B cell (primary cell): ENCODE measurements around the gene DNAH3. TPM values are rescaled to one million over a fixed set of nuclear protein-coding genes. Genes with fewer than 3 reads are reported as not detected.

Experiments used
- ATAC-seq: fragments of 200-7000 bp; cut with Tn5 transposase; one replicate; pipeline ENCODE4 v1.10.0; 2021; ENCODE audit warnings: low read depth, mild to moderate bottlenecking, moderate number of reproducible peaks, moderate library complexity
- CTCF ChIA-PET: fragments of 350-600 bp; sonication (Branson Sonifier 250); formaldehyde crosslinking; loops from one replicate; lab custom pipeline; 2021; ENCODE audit warnings: antibody characterized with exemption, inconsistent platforms; lab: Charles Lee
- POLR2A ChIA-PET: fragments of 350-600 bp; sonication (Branson Sonifier 250); formaldehyde crosslinking; loops from one replicate; lab custom pipeline; 2021; ENCODE audit warnings: antibody characterized with exemption; lab: Charles Lee
- DNase-seq: peaks from one replicate; pipeline ENCODE4 v3.0.0; 2013
- H2AFZ ChIP-seq: 2 replicates; pipeline ENCODE4 v1.6.1; 2012; ENCODE audit warnings: mild to moderate bottlenecking, low read depth, low read length; ENCODE audit not compliant: insufficient read depth, poor library complexity, severe bottlenecking
- H3K27ac ChIP-seq, 2 donors: 1 replicate in 1 of 2; 2 replicates in 1 of 2; pipeline ENCODE4 v1.5.1; 2012 to 2013; ENCODE audit warnings: low read length in 2 of 2, mild to moderate bottlenecking in 2 of 2, moderate library complexity in 1 of 2
- H3K27me3 ChIP-seq, 4 experiments: fragments of 200-600 bp in 1 of 4; sonication (generic) in 1 of 4; replicated peaks in 1 of 4; 1 replicate in 2 of 4; 2 replicates in 2 of 4; pipeline versions ENCODE4 v1.6.1 to v1.7.0; 2013 to 2016; ENCODE audit warnings: low read length in 3 of 4, mild to moderate bottlenecking in 2 of 4, mixed read lengths in 1 of 4, moderate library complexity in 1 of 4; ENCODE audit not compliant: insufficient read depth in 4 of 4, control insufficient read depth in 3 of 4; ENCODE audit errors: control extremely low read depth in 1 of 4
- H3K36me3 ChIP-seq, 2 experiments: replicated peaks in 1 of 2; 1 replicate in 1 of 2; 2 replicates in 1 of 2; pipeline versions ENCODE4 v1.6.1 to v1.7.1; 2013; ENCODE audit warnings: low read length in 1 of 2; ENCODE audit not compliant: insufficient read depth in 2 of 2, control insufficient read depth in 1 of 2; ENCODE audit errors: control extremely low read depth in 1 of 2, extremely low read depth in 1 of 2
- H3K4me1 ChIP-seq, 2 donors: fragments of 200-600 bp in 1 of 2; sonication (generic) in 1 of 2; 1 replicate in 1 of 2; 2 replicates in 1 of 2; pipeline versions ENCODE4 v1.5.1 to v1.6.1; 2013 to 2017; ENCODE audit warnings: low read length in 2 of 2; ENCODE audit not compliant: control insufficient read depth in 2 of 2, insufficient read depth in 2 of 2
- H3K4me2 ChIP-seq: replicated peaks from 2 replicates; pipeline ENCODE3; 2012; ENCODE audit warnings: mild to moderate bottlenecking, low read depth, low read length; ENCODE audit not compliant: poor library complexity, severe bottlenecking
- H3K4me3 ChIP-seq, 5 experiments: fragments of 200-600 bp in 1 of 5; sonication (generic) in 1 of 5; 1 replicate in 3 of 5; 2 replicates in 2 of 5; pipeline versions ENCODE4 v1.5.1 to v1.7.0; 2011 to 2016; ENCODE audit warnings: low read length in 4 of 5, mild to moderate bottlenecking in 4 of 5, low read depth in 2 of 5, control low read depth in 1 of 5, moderate library complexity in 1 of 5; ENCODE audit not compliant: insufficient read depth in 1 of 5; ENCODE audit errors: control extremely low read depth in 1 of 5, extremely low read depth in 1 of 5
- H3K79me2 ChIP-seq: fragments of 200-600 bp; sonication (generic); one replicate; pipeline ENCODE4 v1.6.0; 2016; ENCODE audit warnings: low read length; ENCODE audit not compliant: control insufficient read depth, insufficient read depth
- H3K9ac ChIP-seq: fragments of 200-600 bp; sonication (generic); 2 replicates; pipeline ENCODE4 v1.6.1; 2017; ENCODE audit warnings: mild to moderate bottlenecking, low read length, moderate library complexity
- H3K9me3 ChIP-seq, 3 donors: one replicate each; pipeline versions ENCODE4 v1.6.1 to v1.7.1; 2013; ENCODE audit warnings: low read length in 2 of 3; ENCODE audit not compliant: control insufficient read depth in 2 of 3, insufficient read depth in 1 of 3; ENCODE audit errors: control extremely low read depth in 1 of 3
- H4K20me1 ChIP-seq: 2 replicates; pipeline ENCODE4 v1.6.0; 2012; ENCODE audit warnings: mild to moderate bottlenecking, low read length; ENCODE audit not compliant: insufficient read depth, control insufficient read depth, poor library complexity, severe bottlenecking
- H3K27ac Mint-ChIP-seq: one replicate; pipeline ENCODE4 v1.8.0; 2021; ENCODE audit warnings: mixed read lengths
- H3K27me3 Mint-ChIP-seq: one replicate; pipeline ENCODE4 v1.8.0; 2021; ENCODE audit warnings: mixed read lengths
- H3K4me1 Mint-ChIP-seq: one replicate; pipeline ENCODE4 v1.8.0; 2021; ENCODE audit warnings: mixed read lengths
- H3K4me3 Mint-ChIP-seq: one replicate; pipeline ENCODE4 v1.8.0; 2021; ENCODE audit warnings: mixed read lengths
- H3K9me3 Mint-ChIP-seq: one replicate; pipeline ENCODE4 v1.8.0; 2022; ENCODE audit warnings: mixed read lengths; ENCODE audit not compliant: insufficient read depth
- CTCF ChIP-seq: fragments of 200-600 bp; IDR thresholded peaks from one replicate; pipeline ENCODE4 v1.8.0; 2022; ENCODE audit warnings: antibody characterized with exemption, mild to moderate bottlenecking
- EZH2 ChIP-seq: IDR thresholded peaks from 2 replicates; pipeline ENCODE4 v1.6.1; 2012; ENCODE audit warnings: borderline replicate concordance, low read depth, mild to moderate bottlenecking, moderate library complexity, low read length; ENCODE audit not compliant: insufficient read depth, poor library complexity, severe bottlenecking
- WGBS: methylation state at CpG from one replicate; pipeline ENCODE4 v1.1.5; 2013; ENCODE audit warnings: missing lambda C conversion rate; ENCODE audit not compliant: insufficient coverage; 5-methylcytosine and 5-hydroxymethylcytosine counted together
- intact Hi-C: fragments of 100-400 bp; cut with micrococcal nuclease; formaldehyde crosslinking; loops from one replicate; pipeline ENCODE4 v1.10.0; 2022
- polyA plus RNA-seq: library from polyadenylated mRNA; depleted of rRNA; stranded (reverse); fragments of >200 nt; gene quantifications from 2 replicates; pipeline ENCODE4 v1.2.3, GENCODE V29; 2012
- total RNA-seq, 2 donors: library from RNA; stranded (reverse); fragments of 120-200 nt in 1 of 2; gene quantifications; 1 replicate in 1 of 2; 2 replicates in 1 of 2; pipeline versions ENCODE4 v1.2.3 to v1.2.4, GENCODE V29; 2013 to 2022

The DNAH3 gene
- total and polyA plus RNA-seq, 2 donors (not counting 1 experiment from before 2014, with no cell fraction given): not detected

GRCh38 chr16:20954574-20954973, 196.1 kb downstream of the DNAH3 start:
- Histone ChIP-seq H3K27ac (no peak overlapping the region), H3K79me2 (no peaks in the 10 kb centered on the region), H3K9ac (no peak overlapping the region), H3K4me2 (no peak overlapping the region), H3K4me1 (no peaks in the 10 kb centered on the region), H2AFZ (no peak overlapping the region), H3K27me3 (peaks cover 0 to 5% (median 0%) of the 10 kb centered on the region in 4 experiments), H3K4me3 (no peak overlapping the region), H3K36me3 (no peaks in the 10 kb centered on the region), H4K20me1 (no peaks in the 10 kb centered on the region), H3K9me3 (no peaks in the 10 kb centered on the region)
- Mint-ChIP-seq H3K4me1 (no peaks in the 10 kb centered on the region), H3K27ac (no peak overlapping the region), H3K9me3 (no peaks in the 10 kb centered on the region), H3K27me3 (peaks cover 7% of the 10 kb centered on the region), H3K4me3 (no peak overlapping the region)
- intact Hi-C loops: no loop called here
- DNase-seq (no peak), ATAC-seq (no peak)
- ChIA-PET POLR2A (no interaction called here), CTCF (interaction anchor here (0.8 kb wide), 1 partner anchor 101 kb away, joined by 4 read pairs; no protein-coding TSS in a partner anchor)
- WGBS: 98% methylated on average over 8 of the region's 11 CpGs
- no peak for TF ChIP-seq EZH2

GRCh38 chr16:20952139-20952920, 198.3 kb downstream of the DNAH3 start:
- H3K36me3 ChIP-seq: no peaks in the 10 kb centered on the region
- no peak overlapping the region for H3K4me2 ChIP-seq
- H3K4me3 ChIP-seq: no peak overlapping the region
- no peaks in the 10 kb centered on the region for H3K4me1 Mint-ChIP-seq
- DNase-seq (no peak), ATAC-seq (no peak)
- H3K9me3 ChIP-seq: no peaks in the 10 kb centered on the region
- H4K20me1 ChIP-seq: no peaks in the 10 kb centered on the region
- H3K27me3 Mint-ChIP-seq: peaks cover 7% of the 10 kb centered on the region
- H3K27ac ChIP-seq: no peak overlapping the region
- 97% methylated on average over 7 of the region's 13 CpGs for WGBS
- peaks cover 0 to 5% (median 0%) of the 10 kb centered on the region in 4 experiments for H3K27me3 ChIP-seq
- ChIA-PET CTCF (no interaction called here), POLR2A (no interaction called here)
- H3K79me2 ChIP-seq: no peaks in the 10 kb centered on the region
- intact Hi-C loops: no loop called here
- no peaks in the 10 kb centered on the region for H3K9me3 Mint-ChIP-seq
- no peak overlapping the region for H2AFZ ChIP-seq
- H3K4me3 Mint-ChIP-seq: no peak overlapping the region
- H3K27ac Mint-ChIP-seq: no peak overlapping the region
- no peak for TF ChIP-seq CTCF
- no peak for TF ChIP-seq EZH2
- H3K4me1 ChIP-seq: no peaks in the 10 kb centered on the region
- no peak overlapping the region for H3K9ac ChIP-seq
